NCI-H2081 (cell line): ENCODE results near the gene SLC8A1.
"Not testable (repeated sequence)": the region's sequence is repeated elsewhere in the genome, so short reads cannot be mapped to it uniquely, and the experiment has no call there.

Source experiments
- DNase-seq, 2 experiments: peaks; one replicate each; lab custom pipeline; 2025; lab: John Stamatoyannopoulos, UW

Gene SLC8A1

DNA sequence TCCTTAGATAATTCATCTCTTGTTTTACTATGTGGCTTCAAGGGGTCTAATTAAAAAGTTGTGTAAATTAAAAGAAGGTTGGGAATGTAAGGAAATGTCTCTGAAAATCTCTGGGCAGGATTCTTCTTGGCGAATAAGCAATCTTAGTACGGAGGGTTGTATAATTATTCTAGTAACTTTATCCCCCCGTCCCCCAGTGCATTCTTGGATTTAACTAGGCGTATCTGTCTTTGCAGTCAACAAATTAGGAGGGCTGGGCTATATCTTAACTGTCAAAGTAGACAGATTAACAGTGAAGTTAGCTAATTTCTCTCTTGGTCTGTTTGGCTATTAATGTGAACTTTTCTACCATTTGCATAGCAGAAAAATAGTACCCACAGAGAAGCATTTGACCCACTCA is 343.0 kb downstream of the SLC8A1 start:
- DNase-seq: no peak

DNA sequence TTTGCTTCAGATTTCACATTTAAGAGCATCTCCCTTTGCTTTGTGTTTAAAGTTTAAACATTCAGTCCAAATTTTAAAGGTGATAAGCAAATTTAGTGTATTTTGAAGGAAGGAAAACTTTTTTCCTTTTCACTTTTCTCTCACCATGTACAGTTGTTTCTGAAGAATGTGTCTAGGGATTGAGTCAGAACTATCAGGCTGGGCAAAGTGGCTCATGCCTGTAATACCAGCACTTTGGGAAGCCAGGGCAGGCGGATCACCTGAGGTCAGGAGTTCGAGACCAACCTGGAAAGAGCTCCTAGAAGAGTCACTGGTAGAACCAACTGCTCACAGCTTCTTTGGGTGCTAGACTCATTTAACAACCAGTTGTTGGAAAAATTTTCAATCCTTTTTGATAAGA is 345.8 kb downstream of the SLC8A1 start:
- no peak for DNase-seq

GRCh38 chr2:40105593-40105992 is 346.3 kb downstream of the SLC8A1 start:
- no peak for DNase-seq

DNA sequence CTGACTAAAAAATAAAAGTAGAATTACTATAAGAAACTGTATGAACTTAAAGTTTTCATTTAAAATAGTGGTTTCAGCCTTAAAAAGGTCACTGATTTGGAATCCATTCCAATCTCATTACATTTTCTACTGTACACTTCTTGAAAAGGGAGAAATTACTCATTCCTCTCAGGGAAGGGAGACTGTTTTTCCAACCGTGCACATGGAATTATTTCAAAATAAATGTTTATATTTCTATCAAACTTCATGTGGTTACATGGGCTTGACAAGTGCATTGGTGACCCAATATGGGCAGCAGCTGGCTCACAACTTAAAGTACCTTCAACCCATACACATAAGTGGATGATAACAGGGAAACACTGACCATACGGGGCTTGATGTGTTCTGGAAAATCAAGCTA is 348.3 kb downstream of the SLC8A1 start:
- DNase-seq: no peak

- DNase-seq: no peak
Observed at GRCh38 chr2:40103163-40103562, 348.7 kb downstream of the SLC8A1 start.

DNA sequence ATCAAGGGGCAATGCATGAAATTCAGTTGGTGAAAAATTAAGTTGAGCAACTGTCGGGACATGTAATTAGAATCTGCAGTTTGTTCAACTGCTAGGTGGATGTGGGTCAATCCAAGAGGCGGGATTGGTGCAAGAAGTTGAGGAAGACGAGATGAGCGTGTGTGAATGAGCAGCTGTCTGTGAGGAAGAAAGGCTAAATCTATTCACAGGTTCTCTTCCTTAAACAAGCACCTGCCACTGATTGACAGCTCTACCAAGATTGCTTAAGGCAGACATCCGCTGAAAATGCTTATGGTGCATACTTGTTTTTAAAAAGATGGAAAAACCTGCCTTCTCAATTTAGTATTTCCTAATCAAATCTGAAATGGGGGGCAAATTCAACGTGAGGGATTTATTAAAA is 349.4 kb downstream of the SLC8A1 start:
- DNase-seq: no peak

DNA sequence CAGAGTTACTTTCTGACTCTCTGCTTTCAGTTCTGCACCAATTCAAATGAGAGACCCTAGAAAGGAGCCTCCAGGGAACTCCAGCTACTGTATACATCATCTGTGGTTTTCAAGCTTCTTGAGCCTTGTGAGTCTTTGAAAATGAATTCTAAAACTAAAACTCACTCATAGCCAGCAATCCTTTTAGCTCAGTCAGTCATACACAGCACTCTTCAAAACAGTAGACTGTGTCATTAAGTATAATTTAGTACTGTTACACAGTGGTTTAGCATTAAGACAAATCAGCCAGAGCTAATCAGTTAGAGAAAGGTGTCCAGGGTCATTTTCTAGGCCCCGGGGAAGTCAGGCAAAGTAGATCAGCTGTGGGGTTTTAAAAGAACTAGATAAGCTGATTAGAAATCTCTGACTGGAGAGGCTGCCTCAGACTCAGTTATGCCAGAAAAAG is 350.7 kb downstream of the SLC8A1 start:
- DNase-seq: no peak

DNA sequence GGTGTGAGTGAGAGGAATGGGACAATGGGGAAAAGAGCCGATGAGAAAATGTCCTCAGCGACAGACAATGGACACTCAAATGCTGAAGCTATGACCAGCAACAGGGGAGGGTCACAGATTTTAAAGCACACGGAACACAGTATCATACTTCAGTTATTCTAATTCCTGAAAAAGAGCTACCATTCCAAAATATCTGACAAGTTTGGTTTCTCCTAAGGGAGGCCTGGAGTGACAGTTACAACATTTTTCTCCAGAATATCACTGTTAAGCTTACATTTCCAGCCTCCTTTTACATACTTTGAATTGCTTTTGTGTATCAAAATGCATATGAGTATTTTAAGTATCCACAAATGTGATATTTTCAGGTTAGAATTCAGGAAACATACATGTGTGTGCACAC is 351.2 kb downstream of the SLC8A1 start:
- DNase-seq: no peak

DNA sequence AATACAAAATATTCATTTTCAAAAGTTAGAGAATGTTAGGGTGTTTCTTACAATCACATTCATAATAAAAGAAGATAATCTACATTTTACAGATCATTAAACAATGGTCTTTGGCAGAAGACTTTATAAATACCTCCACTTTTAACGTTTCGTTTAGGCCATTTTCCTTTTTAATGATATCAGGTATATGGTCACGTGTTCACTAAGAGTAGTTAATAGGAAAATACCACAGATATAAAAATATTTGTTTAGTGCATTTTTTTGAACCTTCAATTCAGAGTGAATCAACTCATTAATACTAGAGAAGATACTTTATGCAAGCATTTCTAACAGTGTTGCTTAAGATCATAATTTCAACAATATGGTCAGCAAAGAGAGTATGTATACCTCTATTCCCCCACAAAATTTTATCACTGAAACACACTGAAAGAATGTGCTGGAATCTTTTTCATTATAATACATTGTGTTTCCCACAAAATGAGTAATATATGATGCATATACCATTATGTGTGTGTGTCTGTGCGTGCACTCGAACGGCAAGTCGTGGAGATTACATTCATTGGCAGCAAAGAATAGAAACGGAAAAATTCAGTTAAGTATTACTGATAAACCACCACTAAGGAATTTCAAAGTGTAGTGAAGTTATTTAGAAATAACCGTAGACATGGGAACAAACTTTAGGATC is 353.0 kb downstream of the SLC8A1 start:
- no peak for DNase-seq

DNA sequence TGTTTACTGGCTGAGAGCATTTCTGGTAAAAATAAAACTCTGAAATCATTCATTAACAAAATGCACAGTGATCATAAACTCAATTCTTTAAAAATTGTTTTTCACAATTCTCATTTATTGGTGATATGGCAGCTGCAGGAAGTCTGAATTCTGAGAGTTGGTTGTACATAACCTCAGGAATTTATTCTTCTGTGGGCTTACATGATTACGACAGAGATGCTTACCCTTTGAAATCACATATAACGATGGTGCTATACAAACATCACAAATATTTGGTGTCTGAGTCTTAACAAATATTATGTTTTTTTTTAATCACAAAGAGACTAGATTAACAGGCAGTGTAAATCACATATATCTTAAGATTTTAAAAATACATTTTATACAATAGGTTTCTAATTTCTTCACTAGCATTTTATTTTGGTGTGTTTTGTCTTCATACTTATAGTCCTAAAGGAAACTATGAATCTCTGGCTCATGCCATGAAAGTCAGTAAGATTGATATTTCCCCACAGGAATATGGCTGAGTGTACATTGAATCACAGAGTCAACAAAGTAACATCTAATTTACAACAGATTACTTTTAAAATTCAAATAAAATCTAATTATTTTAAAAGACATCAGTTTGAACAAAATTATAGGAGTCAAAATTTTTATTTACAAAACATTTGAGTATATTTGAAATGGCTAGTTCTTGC is 354.1 kb downstream of the SLC8A1 start:
- DNase-seq: peak in 1 of 2 experiments; percentile 26

DNA sequence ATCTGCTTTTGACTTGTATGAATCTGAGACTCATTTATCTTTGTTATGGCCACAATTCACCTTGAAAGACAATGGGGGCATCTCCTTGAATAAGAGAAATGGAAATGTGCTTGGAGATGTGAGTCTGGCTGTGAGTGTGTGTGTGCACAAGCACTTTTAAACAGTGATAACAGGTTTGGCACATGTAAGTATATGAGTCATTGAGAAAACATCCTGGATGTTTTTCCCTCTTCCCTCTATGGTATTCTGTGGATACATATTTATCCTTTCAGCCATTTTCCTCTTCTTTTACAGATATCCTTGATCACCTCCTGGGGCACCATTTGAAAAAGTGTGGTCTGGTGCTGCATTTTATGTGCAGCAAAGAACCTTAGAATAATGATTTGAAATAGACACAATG is 355.5 kb downstream of the SLC8A1 start:
- peak in 1 of 2 experiments; percentile 24 for DNase-seq

DNA sequence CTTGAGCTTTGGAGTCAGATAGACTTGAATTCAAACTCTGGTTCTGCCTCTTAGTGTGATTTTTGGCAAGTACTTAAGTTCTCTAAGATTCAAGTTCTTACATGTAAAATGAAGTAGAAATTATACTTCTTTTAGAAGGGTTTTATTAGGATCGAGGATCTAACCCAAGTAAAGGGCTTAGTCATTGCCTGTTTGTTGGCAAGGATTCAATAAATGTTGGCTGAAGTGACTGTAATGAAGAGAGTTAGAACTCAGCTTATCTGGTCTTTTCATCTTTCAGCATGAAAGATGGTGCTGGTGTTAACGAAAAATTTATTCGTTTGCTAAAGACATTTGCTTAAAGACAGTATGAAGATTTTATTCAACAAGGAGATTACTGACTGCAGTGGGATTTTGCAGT is 356.9 kb downstream of the SLC8A1 start:
- no peak for DNase-seq

DNA sequence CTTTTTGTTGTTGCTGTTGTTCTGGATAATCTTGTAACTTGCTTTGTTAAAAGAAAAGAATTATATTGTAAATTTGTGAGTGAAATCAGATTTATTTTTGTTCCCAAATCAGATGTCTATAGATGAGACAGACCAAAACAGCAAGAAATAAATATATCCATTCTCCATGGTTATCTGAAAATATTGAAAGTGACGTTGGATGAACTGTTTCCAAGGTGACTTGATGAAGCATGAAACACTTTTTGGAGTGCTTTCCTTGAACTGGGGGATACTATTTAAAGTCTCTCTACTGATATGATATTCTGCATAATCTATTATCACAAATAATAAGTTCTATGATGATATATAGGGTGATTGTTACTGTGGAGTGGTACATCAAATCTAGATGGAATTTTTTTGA is 357.4 kb downstream of the SLC8A1 start:
- no peak for DNase-seq

DNA sequence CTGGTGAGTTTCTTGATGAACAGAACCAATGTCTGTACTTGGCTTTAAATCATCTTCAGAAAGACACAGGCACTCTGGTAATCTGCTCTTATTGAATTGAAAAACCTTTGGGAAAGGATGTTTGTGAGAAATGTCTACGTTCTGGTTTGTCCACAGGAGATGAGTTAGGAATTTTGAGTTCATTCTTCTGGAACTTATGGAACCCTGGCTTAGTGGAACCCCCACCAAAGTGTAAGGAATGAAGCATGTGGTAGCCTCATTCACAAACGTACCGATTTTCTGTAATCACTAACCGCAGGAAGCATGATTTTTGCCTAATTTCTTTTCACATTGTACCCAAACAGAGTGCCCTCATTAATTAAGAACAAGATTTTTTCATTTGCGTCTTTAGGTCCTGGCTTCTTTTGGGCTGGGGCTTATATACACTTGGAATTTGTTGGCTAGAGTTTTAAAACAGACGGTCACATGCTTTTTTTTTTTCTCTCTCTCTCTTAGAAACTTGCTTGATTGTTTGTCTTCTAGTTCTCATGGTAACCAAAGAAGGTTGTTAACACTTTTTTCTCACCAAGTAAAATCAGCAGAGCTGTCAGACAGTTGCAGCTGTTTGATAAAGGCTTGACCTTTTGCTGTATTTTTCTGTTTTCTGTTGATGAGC is 358.7 kb downstream of the SLC8A1 start:
- DNase-seq: no peak

DNA sequence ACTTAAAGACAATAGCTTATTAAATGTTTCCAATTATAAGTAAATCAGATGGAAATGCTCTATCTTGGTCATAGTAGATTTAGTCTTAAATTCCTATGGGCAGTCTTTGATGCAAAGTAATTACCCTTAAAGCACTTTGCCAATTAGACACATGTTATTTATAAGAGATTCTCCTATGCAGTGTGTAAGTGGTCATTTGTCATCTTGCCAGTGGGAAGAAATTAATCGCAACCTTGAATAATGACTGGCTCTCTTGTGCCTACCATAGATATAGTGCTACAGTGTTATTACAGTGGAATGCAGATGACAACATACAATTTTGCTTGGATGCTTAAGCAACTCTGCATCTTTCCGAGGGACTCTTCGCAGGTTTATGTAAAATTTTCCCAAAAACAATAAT is 361.8 kb downstream of the SLC8A1 start:
- DNase-seq: no peak

DNA sequence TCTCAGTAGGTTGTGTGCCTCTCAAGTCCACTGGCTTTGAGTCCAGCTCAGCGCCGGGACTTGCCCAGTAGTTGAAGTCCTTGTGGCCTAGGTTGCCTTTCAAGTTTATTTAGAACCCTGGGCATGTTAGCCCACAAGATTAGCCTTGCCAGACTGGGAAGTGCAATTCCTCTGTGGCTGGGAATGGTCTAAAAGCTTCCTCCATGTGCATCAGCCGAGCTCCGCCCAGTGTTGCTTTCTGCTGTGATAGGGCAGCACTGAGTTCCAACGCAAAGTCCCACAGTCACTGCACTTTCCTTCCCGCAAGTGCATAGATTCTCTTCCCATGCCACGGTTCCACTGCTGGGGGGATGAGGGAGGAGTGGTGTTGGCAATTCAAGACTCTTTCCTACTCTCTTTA is 364.0 kb downstream of the SLC8A1 start:
- DNase-seq: no peak

GRCh38 chr2:40087434-40087833 is 364.5 kb downstream of the SLC8A1 start:
- DNase-seq: no peak

DNA sequence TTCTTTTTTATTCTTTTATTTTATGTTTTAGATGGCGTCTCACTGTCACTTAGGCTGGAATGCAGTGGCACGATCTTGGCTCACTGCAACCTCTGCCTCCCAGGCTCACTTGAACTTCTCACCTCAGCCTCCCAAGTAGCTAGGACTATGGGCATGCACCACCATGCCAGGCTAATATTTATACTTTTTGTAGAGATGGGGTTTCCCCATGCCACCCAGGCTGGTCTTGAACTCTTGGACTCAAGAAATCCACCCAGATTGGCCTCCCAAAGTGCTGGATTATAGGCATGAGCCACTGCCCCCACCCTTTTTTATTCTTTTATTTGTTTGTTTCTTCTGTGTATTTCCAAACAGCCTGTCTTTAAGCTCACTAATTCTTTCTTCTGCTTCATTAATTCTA is 366.1 kb downstream of the SLC8A1 start:
- no peak for DNase-seq

DNA sequence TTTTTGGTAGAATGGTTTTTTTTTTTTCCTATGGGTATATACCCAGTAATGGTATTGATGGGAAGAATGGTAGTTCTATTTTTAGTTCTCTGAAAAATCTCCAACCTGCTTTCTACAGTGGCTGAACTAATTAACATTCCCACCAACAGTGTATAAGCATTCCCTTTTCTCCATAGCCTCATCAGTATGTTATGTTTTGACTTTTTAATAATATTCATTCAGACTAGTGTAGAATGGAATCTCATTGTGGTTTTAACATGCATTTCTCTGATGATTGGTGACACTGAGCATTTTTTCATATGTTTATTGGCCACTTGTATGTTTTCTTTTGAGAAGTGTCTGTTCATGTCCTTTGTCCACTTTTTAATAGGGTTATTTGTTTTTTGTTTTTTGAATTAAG is 378.6 kb downstream of the SLC8A1 start:
- not testable (repeated sequence) for DNase-seq

DNA sequence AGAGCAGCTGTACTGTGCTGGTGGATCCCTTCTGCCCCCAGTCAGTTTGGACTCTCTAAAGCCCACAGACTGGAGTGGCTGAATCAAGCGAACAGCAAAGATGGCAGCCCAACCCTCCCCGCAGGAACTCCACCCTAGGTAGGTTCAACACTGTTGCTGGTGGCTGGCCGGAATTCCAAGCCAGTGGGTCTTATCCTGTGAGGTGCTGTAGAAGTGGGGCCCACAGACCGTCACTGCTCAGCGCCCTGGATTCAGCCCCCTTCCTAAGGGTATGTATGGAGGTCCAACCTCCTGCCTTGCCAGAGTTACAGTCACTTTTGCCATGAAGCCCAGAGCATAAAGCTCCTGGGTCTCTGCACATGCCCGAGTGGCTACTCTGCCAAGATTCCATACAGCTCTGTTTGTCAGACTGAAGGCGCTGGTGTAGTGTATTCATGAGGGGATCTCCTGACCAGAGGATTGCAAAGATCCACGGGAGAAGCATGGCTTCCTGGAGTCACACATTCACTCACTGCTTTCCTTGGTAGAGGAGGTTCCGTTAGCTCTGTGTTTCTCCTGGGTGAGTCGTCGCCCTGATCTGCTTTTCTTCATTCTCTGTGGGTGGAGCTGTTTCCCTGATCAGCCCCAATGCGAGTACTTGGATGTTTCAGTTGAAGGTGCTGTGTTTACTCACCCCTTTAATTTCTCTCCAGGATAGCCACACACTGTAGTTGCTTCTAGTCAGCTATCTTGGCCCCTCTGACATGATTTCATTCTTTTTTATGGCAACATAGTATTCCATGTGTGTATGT is 379.3 kb downstream of the SLC8A1 start:
- DNase-seq: no peak

- DNase-seq: peak in 1 of 2 experiments; percentile 37
Observed at GRCh38 chr2:40062381-40062780, 389.5 kb downstream of the SLC8A1 start.

- DNase-seq: no peak
Observed at GRCh38 chr2:40049781-40050180, 402.1 kb downstream of the SLC8A1 start.
